HL-60 (cell line): ENCODE data around the gene STPG4.

Experiments used
- DNase-seq, 2 experiments: peaks; one replicate each; pipeline ENCODE4 v3.0.0-alpha.2; 2010 to 2020; ENCODE audit warnings: low read depth in 1 of 2, low spot score in 1 of 2
- H3K27ac ChIP-seq: fragments of 250-450 bp; sonication (Bioruptor Pico); replicated peaks from 2 replicates; pipeline ENCODE4 v1.5.1; 2020; ENCODE audit warnings: mild to moderate bottlenecking, moderate library complexity
- H3K27me3 ChIP-seq: fragments of 250-450 bp; sonication (Bioruptor Pico); 2 replicates; pipeline ENCODE4 v1.5.1; 2021; ENCODE audit warnings: mild to moderate bottlenecking, moderate library complexity; ENCODE audit not compliant: insufficient read depth, poor library complexity, severe bottlenecking
- H3K4me3 ChIP-seq: replicated peaks from 2 replicates; pipeline ENCODE4 v1.5.1; 2011; ENCODE audit warnings: mild to moderate bottlenecking, control low read depth, low read length; ENCODE audit not compliant: insufficient read depth
- CTCF ChIP-seq: IDR thresholded peaks from one replicate; pipeline ENCODE4 v1.5.1; 2011; ENCODE audit warnings: low read length, control low read depth, inconsistent platforms; ENCODE audit not compliant: insufficient read depth
- GABPA ChIP-seq: IDR thresholded peaks from 2 replicates; pipeline ENCODE4 v1.6.1; 2012; ENCODE audit warnings: low read depth
- POLR2AphosphoS5 ChIP-seq: IDR thresholded peaks from 2 replicates; pipeline ENCODE4 v1.6.1; 2012; ENCODE audit warnings: low read depth
- SPI1 ChIP-seq: IDR thresholded peaks from 2 replicates; pipeline ENCODE4 v1.6.1; 2012; ENCODE audit warnings: low read depth, mild to moderate bottlenecking, borderline replicate concordance
- TF ChIP-seq, protein P1 (sequence below): IDR thresholded peaks from 2 replicates; pipeline ENCODE4 v1.6.1; 2012; ENCODE audit warnings: low read depth; ENCODE audit not compliant: insufficient replicate concordance

Gene STPG4

DNA sequence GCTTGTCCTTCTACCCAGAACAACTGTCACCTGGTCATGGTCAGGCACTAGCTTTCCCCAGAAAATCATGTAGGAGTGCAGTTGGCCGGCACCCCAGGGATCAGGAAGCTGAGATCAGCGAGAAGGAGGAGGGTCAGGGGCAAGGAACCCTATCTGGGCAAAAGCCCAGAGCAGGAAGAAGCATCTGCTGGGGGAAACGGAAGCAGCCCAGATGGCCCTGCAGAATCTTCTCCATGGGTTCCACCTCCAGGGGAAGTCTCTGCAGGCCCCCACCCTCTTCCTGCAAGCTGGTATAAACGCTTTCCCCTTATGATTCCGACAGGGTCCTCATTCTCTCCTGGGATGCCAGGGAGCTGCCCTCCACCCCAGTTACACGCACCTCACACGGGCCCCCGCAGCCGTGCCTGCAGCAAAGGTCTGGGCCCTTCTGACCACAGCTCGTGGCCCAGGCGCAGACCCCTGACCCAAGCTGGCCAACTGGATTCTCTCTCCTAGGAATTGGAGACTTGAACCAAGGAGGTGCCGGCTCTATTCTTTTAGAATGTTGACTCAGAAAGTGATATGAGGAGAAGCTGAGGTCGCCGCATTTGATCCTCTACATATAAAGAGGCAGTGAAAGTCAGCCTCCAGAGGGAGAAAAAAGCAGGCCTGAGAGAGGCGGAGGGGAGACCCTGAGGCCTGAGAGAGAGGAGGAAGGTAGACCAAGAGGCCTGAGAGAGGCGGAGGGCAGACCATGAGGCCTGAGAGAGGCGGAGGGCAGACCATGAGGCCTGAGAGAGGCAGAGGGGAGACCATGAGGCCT is 71.0 kb downstream of the STPG4 start:
- Histone ChIP-seq H3K27me3 (no peaks in the 10 kb centered on the region), H3K4me3 (no peak overlapping the region), H3K27ac (no peak overlapping the region)
- peak in 1 of 2 experiments; percentile 10 for DNase-seq
- TF ChIP-seq CTCF: no peak
- TF ChIP-seq POLR2AphosphoS5: no peak
- TF ChIP-seq GABPA: no peak
- TF ChIP-seq, protein P1, sequence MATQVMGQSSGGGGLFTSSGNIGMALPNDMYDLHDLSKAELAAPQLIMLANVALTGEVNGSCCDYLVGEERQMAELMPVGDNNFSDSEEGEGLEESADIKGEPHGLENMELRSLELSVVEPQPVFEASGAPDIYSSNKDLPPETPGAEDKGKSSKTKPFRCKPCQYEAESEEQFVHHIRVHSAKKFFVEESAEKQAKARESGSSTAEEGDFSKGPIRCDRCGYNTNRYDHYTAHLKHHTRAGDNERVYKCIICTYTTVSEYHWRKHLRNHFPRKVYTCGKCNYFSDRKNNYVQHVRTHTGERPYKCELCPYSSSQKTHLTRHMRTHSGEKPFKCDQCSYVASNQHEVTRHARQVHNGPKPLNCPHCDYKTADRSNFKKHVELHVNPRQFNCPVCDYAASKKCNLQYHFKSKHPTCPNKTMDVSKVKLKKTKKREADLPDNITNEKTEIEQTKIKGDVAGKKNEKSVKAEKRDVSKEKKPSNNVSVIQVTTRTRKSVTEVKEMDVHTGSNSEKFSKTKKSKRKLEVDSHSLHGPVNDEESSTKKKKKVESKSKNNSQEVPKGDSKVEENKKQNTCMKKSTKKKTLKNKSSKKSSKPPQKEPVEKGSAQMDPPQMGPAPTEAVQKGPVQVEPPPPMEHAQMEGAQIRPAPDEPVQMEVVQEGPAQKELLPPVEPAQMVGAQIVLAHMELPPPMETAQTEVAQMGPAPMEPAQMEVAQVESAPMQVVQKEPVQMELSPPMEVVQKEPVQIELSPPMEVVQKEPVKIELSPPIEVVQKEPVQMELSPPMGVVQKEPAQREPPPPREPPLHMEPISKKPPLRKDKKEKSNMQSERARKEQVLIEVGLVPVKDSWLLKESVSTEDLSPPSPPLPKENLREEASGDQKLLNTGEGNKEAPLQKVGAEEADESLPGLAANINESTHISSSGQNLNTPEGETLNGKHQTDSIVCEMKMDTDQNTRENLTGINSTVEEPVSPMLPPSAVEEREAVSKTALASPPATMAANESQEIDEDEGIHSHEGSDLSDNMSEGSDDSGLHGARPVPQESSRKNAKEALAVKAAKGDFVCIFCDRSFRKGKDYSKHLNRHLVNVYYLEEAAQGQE: no peak
- TF ChIP-seq SPI1: no peak

GRCh38 chr2:47083485-47083884 is 71.6 kb downstream of the STPG4 start:
- Histone ChIP-seq H3K27me3 (no peaks in the 10 kb centered on the region), H3K4me3 (no peak overlapping the region), H3K27ac (no peak overlapping the region)
- no peak for DNase-seq
- TF ChIP-seq CTCF: no peak
- no peak for TF ChIP-seq POLR2AphosphoS5
- no peak for TF ChIP-seq SPI1
- TF ChIP-seq, protein P1: no peak
- TF ChIP-seq GABPA: no peak

DNA sequence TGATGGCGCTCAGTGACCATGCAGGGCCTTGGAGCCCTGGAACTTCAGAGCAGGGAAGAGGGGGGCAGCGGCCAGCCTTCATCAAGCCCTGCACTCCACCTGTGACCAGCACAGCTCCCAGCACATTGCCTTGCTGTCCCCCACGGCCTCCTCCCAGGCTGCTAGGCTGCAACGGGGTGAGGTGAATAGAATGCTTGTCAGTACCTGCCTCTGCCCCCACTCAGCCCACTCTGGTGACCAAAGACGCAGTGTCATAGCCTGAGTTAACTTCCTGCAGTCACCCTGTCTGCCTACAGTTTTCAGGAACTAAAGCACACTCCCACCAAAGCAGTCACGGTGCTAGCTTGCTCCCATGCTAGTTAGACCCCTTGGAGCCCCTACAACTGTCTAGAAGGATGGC is 72.1 kb downstream of the STPG4 start:
- TF ChIP-seq CTCF (no peak), SPI1 (no peak), POLR2AphosphoS5 (no peak), GABPA (no peak)
- TF ChIP-seq, protein P1: no peak
- Histone ChIP-seq H3K27ac (no peak overlapping the region), H3K27me3 (no peaks in the 10 kb centered on the region), H3K4me3 (no peak overlapping the region)
- no peak for DNase-seq
